HG03342 (cell line): ENCODE measurements around the gene ATG16L2.

ENCODE experiments used
- ATAC-seq: cut with Tn5 transposase; IDR thresholded peaks from one replicate; pipeline ENCODE4 v1.9.1; 2021; ENCODE audit warnings: mild to moderate bottlenecking, moderate library complexity; ENCODE audit not compliant: unreplicated experiment

Gene ATG16L2, protein sequence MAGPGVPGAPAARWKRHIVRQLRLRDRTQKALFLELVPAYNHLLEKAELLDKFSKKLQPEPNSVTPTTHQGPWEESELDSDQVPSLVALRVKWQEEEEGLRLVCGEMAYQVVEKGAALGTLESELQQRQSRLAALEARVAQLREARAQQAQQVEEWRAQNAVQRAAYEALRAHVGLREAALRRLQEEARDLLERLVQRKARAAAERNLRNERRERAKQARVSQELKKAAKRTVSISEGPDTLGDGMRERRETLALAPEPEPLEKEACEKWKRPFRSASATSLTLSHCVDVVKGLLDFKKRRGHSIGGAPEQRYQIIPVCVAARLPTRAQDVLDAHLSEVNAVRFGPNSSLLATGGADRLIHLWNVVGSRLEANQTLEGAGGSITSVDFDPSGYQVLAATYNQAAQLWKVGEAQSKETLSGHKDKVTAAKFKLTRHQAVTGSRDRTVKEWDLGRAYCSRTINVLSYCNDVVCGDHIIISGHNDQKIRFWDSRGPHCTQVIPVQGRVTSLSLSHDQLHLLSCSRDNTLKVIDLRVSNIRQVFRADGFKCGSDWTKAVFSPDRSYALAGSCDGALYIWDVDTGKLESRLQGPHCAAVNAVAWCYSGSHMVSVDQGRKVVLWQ

DNA sequence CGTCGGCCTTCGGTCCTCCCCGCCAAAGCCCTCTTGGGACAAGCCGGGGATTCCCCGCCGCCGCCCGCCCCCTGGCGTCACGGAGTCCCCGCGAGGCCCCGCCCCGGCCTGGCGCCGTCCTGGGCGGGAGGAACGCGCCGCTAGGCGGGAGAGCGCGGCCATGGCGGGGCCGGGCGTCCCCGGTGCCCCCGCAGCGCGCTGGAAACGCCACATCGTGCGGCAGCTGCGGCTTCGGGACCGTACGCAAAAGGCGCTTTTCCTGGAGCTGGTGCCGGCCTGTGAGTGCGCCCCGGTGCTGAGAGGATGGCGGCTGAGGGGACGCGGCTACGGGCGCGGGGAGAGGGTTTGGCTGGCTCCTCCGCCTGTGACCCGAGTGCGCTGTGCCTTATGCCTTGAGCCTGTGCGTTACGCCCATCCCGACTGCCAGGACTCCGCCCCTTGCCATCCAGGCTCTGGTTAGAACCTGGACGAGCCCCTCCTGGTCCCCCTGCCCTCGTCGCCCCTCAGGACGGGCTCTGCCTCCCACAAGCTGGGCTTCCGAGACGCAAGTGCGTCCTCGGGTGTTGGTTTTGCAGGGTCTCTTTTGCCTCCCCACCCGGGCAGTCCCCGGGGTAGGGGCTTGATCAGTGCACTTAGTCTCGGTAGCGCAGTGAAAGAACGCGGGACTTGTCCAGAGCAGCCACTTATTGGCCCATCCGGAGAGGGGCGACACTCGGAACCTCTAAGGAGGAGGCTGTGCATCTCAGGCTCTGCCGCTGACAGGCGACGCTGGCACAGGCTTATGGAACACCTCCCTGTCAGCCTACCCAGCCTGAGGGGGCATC, at the start of gene ATG16L2:
Gene ATG16L2 (plus strand): TSS at position 126 of the 824 bp plus-strand sequence. CDS start 35 bp downstream, at position 161.
- ATAC-seq = peak; percentile 57

- ATAC-seq = no peak
These were observed 49.7 kb upstream of the ATG16L2 start for GRCh38 chr11:72764503-72764902.

- ATAC-seq = no peak
These were observed 47.9 kb upstream of the ATG16L2 start for GRCh38 chr11:72766152-72766902.

- ATAC-seq = no peak
These were observed 46.8 kb upstream of the ATG16L2 start for GRCh38 chr11:72767203-72768062.

- no peak for ATAC-seq
These were observed 45.6 kb upstream of the ATG16L2 start for GRCh38 chr11:72768581-72768980.

GRCh38 chr11:72769680-72770079, 44.5 kb upstream of the ATG16L2 start:
- no peak for ATAC-seq

GRCh38 chr11:72770799-72771198, 43.4 kb upstream of the ATG16L2 start:
- ATAC-seq = no peak

- no peak for ATAC-seq
These were observed 42.7 kb upstream of the ATG16L2 start for GRCh38 chr11:72771507-72771906.

GRCh38 chr11:72772059-72772458, 42.2 kb upstream of the ATG16L2 start:
- no peak for ATAC-seq

DNA sequence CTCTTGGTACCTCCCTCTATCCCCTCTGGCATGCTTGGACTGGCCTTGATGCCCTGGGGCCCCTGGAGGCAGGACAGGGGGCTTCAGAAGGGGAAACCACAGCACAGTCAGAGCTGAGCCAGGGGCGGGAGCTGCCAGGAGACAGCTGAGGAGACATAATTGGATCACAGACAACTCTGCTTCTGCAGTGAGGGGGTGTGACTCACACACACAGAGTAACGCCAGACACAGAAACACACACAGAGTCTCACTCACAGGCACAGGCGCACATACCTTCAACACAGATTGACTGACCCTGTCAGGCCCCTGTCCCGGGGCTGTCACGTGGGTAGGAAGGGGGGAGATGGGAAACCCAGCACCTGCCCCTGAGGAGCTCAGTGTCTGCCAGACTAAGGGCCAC, 40.9 kb upstream of the ATG16L2 start:
- ATAC-seq = no peak

DNA sequence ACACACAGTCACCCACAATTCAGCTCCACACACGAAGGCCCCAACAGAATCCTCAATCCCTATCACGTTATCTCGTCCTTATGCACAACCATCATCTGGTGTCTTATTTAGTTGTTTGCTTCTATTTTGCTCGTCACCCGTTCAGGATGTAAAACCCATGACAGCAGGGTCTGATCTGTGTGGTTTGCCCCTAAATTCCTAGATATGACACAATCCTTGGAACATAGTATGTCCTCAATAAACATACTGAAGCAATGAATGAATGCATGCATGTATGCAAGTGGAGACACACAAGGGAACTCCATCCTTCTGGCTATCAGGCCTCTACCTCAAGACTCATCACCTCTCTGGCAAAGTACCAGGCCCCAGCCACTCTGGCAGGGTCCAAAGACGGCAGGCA, 40.5 kb upstream of the ATG16L2 start:
- no peak for ATAC-seq

DNA sequence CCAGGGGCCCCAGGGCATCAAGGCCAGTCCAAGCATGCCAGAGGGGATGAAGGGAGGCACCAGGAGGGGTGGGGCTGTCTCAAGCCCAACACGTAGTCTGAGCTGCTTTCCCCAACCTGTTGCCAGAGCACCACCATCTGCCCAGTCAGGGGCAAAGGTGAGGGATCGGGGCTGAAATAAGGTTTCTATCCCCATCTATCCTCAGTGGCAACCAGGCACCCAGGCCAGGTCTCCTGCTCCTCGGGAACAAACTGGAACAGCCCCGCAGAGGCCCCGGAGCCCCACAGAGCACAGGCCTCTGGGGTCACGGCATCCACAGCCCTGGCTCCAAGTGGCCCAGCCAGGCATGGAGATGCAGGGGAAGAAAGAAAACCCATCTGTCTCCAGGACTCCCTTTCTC, 39.7 kb upstream of the ATG16L2 start:
- ATAC-seq = no peak

GRCh38 chr11:72775288-72776110, 38.7 kb upstream of the ATG16L2 start:
- ATAC-seq = no peak

- no peak for ATAC-seq
These were observed 37.9 kb upstream of the ATG16L2 start for GRCh38 chr11:72776117-72776843.

GRCh38 chr11:72776844-72777754, 37.1 kb upstream of the ATG16L2 start:
- ATAC-seq = no peak

GRCh38 chr11:72777755-72778278, 36.4 kb upstream of the ATG16L2 start:
- ATAC-seq = no peak
